Measurements from ENCODE around the gene ACTMAP. TPM values are rescaled to one million over a fixed set of nuclear protein-coding genes. Genes with fewer than 3 reads are reported as not detected.

ACTMAP gene
- total and polyA plus RNA-seq, 2 experiments from 2014 or later, result 2.5 to 7.3 TPM

DNA sequence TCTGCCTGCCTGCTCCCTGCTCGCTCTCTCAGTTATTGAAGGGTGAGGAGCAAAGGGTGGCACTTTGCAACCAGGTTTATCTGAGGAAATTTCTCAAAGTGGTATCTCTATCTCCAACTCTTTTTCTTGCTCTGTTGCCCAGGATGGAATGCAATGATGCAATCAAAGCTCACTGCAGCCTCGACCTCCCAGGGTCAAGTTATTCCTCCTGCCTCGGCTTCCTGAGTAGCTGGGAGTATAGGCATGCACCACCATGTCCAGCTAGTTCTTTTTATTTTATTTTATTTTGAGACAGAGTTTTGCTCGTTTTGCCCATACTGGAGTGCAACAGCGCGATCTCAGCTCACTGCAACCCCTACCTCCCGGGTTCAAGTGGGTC, 4.9 kb downstream of the ACTMAP start:
- H3K9me3 ChIP-seq (ENCODE audit: low read depth), result no peaks in the 10 kb centered on the region
- H3K79me2 ChIP-seq (ENCODE audit: insufficient read depth), result peaks cover 12% of the 10 kb centered on the region
- peaks cover 29% of the 10 kb centered on the region for H3K4me1 ChIP-seq (ENCODE audit: insufficient read depth)
- in situ Hi-C loops (cut with MboI), result no loop called here
- H3K27ac ChIP-seq, result peak overlapping the region; percentile 43
- H3K9me2 ChIP-seq (ENCODE audit: insufficient read depth), result no peaks in the 10 kb centered on the region
- no peaks in the 10 kb centered on the region for H3K36me3 ChIP-seq (ENCODE audit: low read depth)
- 75 to 76% methylated on average over 7 of the region's 7 CpGs for WGBS, 2 experiments (ENCODE audit: low coverage in 1 of 2, low lambda C conversion rate in 2 of 2, missing lambda C conversion rate in 2 of 2)
- peaks cover 17% of the 10 kb centered on the region; the same call in 1 of the 2 replicates for H3F3A ChIP-seq (ENCODE audit: insufficient read depth)
- H2AFZ ChIP-seq, result peak overlapping the region; percentile 45; the same call in 1 of the 2 replicates
- H4K20me1 ChIP-seq (ENCODE audit: insufficient read depth), result no peaks in the 10 kb centered on the region
- no peaks in the 10 kb centered on the region for H3K27me3 ChIP-seq (replicated peaks; ENCODE audit: insufficient read depth)
- DNase-seq, result peak; percentile 50
- peak overlapping the region; percentile 34 for H3K9ac ChIP-seq
- TF ChIP-seq EZH2 (IDR thresholded peaks at IDR 0.05; ENCODE audit: insufficient read depth, poor library complexity, severe bottlenecking) (no peak), EZH2phosphoT487 (IDR thresholded peaks at IDR 0.05; ENCODE audit: insufficient read depth, low read depth) (no peak)
- peak overlapping the region; percentile 43 for H3K4me2 ChIP-seq (ENCODE audit: unreplicated experiment)
- H3K4me3 ChIP-seq, result no peak overlapping the region

- H3K9me2 ChIP-seq (ENCODE audit: insufficient read depth), result no peaks in the 10 kb centered on the region
- H2AFZ ChIP-seq, result peak overlapping the region; percentile 45; the same call in 1 of the 2 replicates
- no peaks in the 10 kb centered on the region for H3K9me3 ChIP-seq (ENCODE audit: low read depth)
- no peaks in the 10 kb centered on the region for H4K20me1 ChIP-seq (ENCODE audit: insufficient read depth)
- in situ Hi-C loops (cut with MboI), result no loop called here
- TF ChIP-seq EZH2 (IDR thresholded peaks at IDR 0.05; ENCODE audit: insufficient read depth, poor library complexity, severe bottlenecking), result no peak
- H3K27ac ChIP-seq, result peak overlapping the region; percentile 43
- no peak overlapping the region for H3K4me3 ChIP-seq
- H3K4me2 ChIP-seq (ENCODE audit: unreplicated experiment), result peak overlapping the region; percentile 43
- H3K27me3 ChIP-seq (replicated peaks; ENCODE audit: insufficient read depth), result no peaks in the 10 kb centered on the region
- H3K36me3 ChIP-seq (ENCODE audit: low read depth), result no peaks in the 10 kb centered on the region
- H3K4me1 ChIP-seq (ENCODE audit: insufficient read depth), result peaks cover 33% of the 10 kb centered on the region
- 80% methylated on average over 13 to 17 of the region's 17 CpGs for WGBS, 2 experiments (ENCODE audit: low coverage in 1 of 2, low lambda C conversion rate in 2 of 2, missing lambda C conversion rate in 2 of 2)
- H3K9ac ChIP-seq, result peak overlapping the region; percentile 34
- peaks cover 8% of the 10 kb centered on the region for H3K79me2 ChIP-seq (ENCODE audit: insufficient read depth)
- no peak for DNase-seq
- peaks cover 23% of the 10 kb centered on the region for H3F3A ChIP-seq (ENCODE audit: insufficient read depth)
Observed at GRCh38 chr19:40744554-40745401, 5.5 kb downstream of the ACTMAP start.

- H3K36me3 ChIP-seq (ENCODE audit: low read depth), result no peaks in the 10 kb centered on the region
- 87 to 97% methylated on average over 8 of the region's 10 CpGs for WGBS, 2 experiments (ENCODE audit: low coverage in 1 of 2, low lambda C conversion rate in 2 of 2, missing lambda C conversion rate in 2 of 2)
- H4K20me1 ChIP-seq (ENCODE audit: insufficient read depth), result no peaks in the 10 kb centered on the region
- no peak overlapping the region for H2AFZ ChIP-seq
- H3K9ac ChIP-seq, result no peak overlapping the region
- H3K4me3 ChIP-seq, result no peak overlapping the region
- no peak overlapping the region for H3K4me2 ChIP-seq (ENCODE audit: unreplicated experiment)
- H3K9me2 ChIP-seq (ENCODE audit: insufficient read depth), result no peaks in the 10 kb centered on the region
- peaks cover 27% of the 10 kb centered on the region for H3K4me1 ChIP-seq (ENCODE audit: insufficient read depth)
- H3F3A ChIP-seq (ENCODE audit: insufficient read depth), result peaks cover 29% of the 10 kb centered on the region
- H3K27ac ChIP-seq, result no peak overlapping the region
- no peaks in the 10 kb centered on the region for H3K27me3 ChIP-seq (replicated peaks; ENCODE audit: insufficient read depth)
- DNase-seq, result no peak
- H3K9me3 ChIP-seq (ENCODE audit: low read depth), result no peaks in the 10 kb centered on the region
- no peaks in the 10 kb centered on the region for H3K79me2 ChIP-seq (ENCODE audit: insufficient read depth)
- in situ Hi-C loops (cut with MboI), result no loop called here
- TF ChIP-seq EZH2 (IDR thresholded peaks at IDR 0.05; ENCODE audit: insufficient read depth, poor library complexity, severe bottlenecking) (no peak), EZH2phosphoT487 (IDR thresholded peaks at IDR 0.05; ENCODE audit: insufficient read depth, low read depth) (no peak)
Observed at GRCh38 chr19:40743926-40744325, 6.4 kb downstream of the ACTMAP start.

DNA sequence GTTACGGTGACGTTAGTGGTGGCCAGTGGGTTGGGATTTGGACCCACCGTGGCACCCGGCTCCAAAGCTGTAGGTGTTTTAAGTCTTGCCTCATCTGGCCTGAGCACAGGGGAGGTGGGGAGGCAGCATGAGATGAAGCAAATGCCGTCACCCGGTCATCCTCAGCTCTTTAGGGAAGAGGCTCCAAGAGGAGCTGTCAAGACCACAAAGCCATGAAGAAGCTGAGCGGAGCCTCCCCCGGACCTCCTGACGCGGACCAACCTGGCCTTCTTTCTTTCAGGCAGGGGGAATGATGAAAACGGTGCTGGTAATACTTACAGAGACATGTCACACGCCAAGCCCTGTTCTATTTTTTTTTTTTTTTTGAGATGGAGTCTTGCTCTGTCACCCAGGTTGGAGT, 7.4 kb downstream of the ACTMAP start:
- H3F3A ChIP-seq (ENCODE audit: insufficient read depth), result peaks cover 36% of the 10 kb centered on the region
- 90 to 91% methylated on average over 12 of the region's 12 CpGs for WGBS, 2 experiments (ENCODE audit: low coverage in 1 of 2, low lambda C conversion rate in 2 of 2, missing lambda C conversion rate in 2 of 2)
- H3K27me3 ChIP-seq (replicated peaks; ENCODE audit: insufficient read depth), result no peaks in the 10 kb centered on the region
- H3K9me2 ChIP-seq (ENCODE audit: insufficient read depth), result no peaks in the 10 kb centered on the region
- H3K79me2 ChIP-seq (ENCODE audit: insufficient read depth), result no peaks in the 10 kb centered on the region
- no peak overlapping the region for H3K9ac ChIP-seq
- no peak for TF ChIP-seq EZH2phosphoT487 (IDR thresholded peaks at IDR 0.05; ENCODE audit: insufficient read depth, low read depth)
- TF ChIP-seq EZH2 (IDR thresholded peaks at IDR 0.05; ENCODE audit: insufficient read depth, poor library complexity, severe bottlenecking), result no peak
- H2AFZ ChIP-seq, result no peak overlapping the region
- no peaks in the 10 kb centered on the region for H3K36me3 ChIP-seq (ENCODE audit: low read depth)
- DNase-seq, result no peak
- H3K4me1 ChIP-seq (ENCODE audit: insufficient read depth), result peaks cover 27% of the 10 kb centered on the region
- H4K20me1 ChIP-seq (ENCODE audit: insufficient read depth), result no peaks in the 10 kb centered on the region
- no peak overlapping the region for H3K4me2 ChIP-seq (ENCODE audit: unreplicated experiment)
- in situ Hi-C loops (cut with MboI), result no loop called here
- no peak overlapping the region for H3K4me3 ChIP-seq
- H3K9me3 ChIP-seq (ENCODE audit: low read depth), result no peaks in the 10 kb centered on the region
- no peak overlapping the region for H3K27ac ChIP-seq

Data from GM23248 (cell line).